Measurements from ENCODE around the gene CLDN4. TPM values are rescaled to one million over a fixed set of nuclear protein-coding genes. Genes with fewer than 3 reads are reported as not detected.
"Not testable (repeated sequence)": the region's sequence is repeated elsewhere in the genome, so short reads cannot be mapped to it uniquely, and the experiment has no call there.

CLDN4 gene
- polyA plus RNA-seq, 1 donor (not counting 4 experiments of a cell fraction or from before 2014, with no cell fraction given): 7.2 TPM

DNA sequence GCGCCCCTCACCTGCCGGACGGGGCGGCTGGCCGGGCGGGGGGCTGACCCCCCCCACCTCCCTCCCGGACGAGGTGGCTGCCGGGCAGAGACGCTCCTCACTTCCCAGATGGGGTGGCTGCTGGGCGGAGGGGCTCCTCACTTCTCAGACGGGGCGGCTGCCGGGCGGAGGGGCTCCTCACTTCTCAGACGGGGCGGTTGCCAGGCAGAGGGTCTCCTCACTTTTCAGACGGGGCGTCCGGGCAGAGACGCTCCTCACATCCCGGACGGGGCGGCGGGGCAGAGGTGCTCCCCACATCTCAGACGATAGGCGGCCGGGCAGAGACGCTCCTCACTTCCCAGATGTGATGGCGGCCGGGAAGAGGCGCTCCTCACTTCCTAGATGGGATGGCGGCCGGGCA is 33.6 kb upstream of the CLDN4 start:
- dilution Hi-C loops (cut with MboI; ENCODE audit: extremely low pct_ligation_motif_present, low sequenced_read_pairs); H3K27ac ChIP-seq (ENCODE audit: control insufficient read depth, insufficient read depth, low read length): not testable (repeated sequence)

DNA sequence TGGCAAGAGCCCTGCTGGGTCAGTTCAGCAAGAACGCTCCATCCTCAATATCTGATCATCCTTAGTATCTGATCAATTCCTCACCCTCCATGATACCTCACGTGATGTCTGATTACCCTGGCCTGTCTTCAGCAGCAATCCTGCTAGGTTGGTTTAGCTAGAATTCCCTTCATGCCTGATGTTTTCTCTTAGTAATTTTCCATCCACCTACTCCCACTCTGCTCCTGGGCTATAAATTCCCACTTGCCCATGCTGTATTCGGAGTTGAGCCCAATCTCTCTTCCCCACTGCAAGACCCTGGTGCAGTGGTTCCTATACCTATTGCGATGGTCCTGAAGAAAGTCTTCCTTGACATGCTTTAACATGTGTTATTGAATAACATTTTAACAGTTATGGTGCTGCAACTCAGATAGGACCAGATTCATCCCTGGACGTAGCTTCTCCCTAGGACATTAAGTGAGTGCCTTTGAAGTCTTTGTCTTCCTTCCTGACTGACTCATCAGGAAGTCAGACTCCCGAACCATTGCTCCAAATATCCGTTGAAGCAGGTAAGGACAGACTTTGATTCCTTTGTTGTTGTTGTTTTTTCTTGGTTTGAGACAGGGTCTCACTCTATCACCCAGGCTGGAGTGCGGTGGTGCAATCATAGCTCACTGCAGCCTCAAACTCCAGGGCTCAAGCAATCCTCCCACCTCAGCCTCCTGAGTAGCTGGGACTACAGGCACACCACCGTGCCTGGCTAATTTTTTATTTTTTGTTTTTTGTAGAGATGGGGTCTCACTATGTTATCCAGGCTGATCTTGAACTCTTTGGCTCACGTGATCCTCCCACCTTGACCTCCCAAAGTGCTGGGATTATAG is 31.3 kb upstream of the CLDN4 start:
- H4K20me1 ChIP-seq (ENCODE audit: control insufficient read depth, extremely low read depth, insufficient read depth, low read length): no peaks in the 10 kb centered on the region
- H3K9me3 ChIP-seq (ENCODE audit: control insufficient read depth, low read depth, low read length): no peaks in the 10 kb centered on the region
- TF ChIP-seq, protein P1, sequence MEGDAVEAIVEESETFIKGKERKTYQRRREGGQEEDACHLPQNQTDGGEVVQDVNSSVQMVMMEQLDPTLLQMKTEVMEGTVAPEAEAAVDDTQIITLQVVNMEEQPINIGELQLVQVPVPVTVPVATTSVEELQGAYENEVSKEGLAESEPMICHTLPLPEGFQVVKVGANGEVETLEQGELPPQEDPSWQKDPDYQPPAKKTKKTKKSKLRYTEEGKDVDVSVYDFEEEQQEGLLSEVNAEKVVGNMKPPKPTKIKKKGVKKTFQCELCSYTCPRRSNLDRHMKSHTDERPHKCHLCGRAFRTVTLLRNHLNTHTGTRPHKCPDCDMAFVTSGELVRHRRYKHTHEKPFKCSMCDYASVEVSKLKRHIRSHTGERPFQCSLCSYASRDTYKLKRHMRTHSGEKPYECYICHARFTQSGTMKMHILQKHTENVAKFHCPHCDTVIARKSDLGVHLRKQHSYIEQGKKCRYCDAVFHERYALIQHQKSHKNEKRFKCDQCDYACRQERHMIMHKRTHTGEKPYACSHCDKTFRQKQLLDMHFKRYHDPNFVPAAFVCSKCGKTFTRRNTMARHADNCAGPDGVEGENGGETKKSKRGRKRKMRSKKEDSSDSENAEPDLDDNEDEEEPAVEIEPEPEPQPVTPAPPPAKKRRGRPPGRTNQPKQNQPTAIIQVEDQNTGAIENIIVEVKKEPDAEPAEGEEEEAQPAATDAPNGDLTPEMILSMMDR (optimal IDR thresholded peaks at IDR 0.05 in 1 of 3, IDR thresholded peaks at IDR 0.05 in 1 of 3, conservative IDR thresholded peaks at IDR 0.05 in 1 of 3; ENCODE audit: extremely low read depth in 1 of 3, insufficient read depth in 2 of 3, low read length in 3 of 3): no peak
- no peak for TF ChIP-seq EZH2 (IDR thresholded peaks at IDR 0.05; ENCODE audit: low read length)
- no peak overlapping the region for H3K4me2 ChIP-seq (ENCODE audit: control insufficient read depth, extremely low read depth, insufficient read depth, low read depth, low read length)
- no peak overlapping the region for H3K27ac ChIP-seq (ENCODE audit: control insufficient read depth, insufficient read depth, low read length)
- no peak overlapping the region for H3K9ac ChIP-seq (ENCODE audit: control insufficient read depth, extremely low read depth, insufficient read depth, low read length)
- H3K36me3 ChIP-seq (ENCODE audit: control insufficient read depth in 2 of 2, extremely low read depth in 1 of 2, insufficient read depth in 2 of 2, low read length in 2 of 2): no peaks in the 10 kb centered on the region
- H3K4me3 ChIP-seq (ENCODE audit: control insufficient read depth in 2 of 3, extremely low read depth in 1 of 3, insufficient read depth in 2 of 3, low read depth in 1 of 3, low read length in 3 of 3): no peak overlapping the region
- dilution Hi-C loops (cut with MboI; ENCODE audit: extremely low pct_ligation_motif_present, low sequenced_read_pairs): no loop called here
- H2AFZ ChIP-seq (ENCODE audit: control insufficient read depth, low read length): no peak overlapping the region
- no peak for DNase-seq (ENCODE audit: low read depth, low spot score)
- H3K4me1 ChIP-seq (ENCODE audit: control insufficient read depth, extremely low read depth, insufficient read depth, low read length): peaks cover 7% of the 10 kb centered on the region
- no peaks in the 10 kb centered on the region for H3K9me1 ChIP-seq (ENCODE audit: control insufficient read depth, extremely low read depth, insufficient read depth, low read length)
- no peaks in the 10 kb centered on the region for H3K79me2 ChIP-seq (ENCODE audit: control insufficient read depth, insufficient read depth, low read length)
- peak; percentile 76 for FAIRE-seq
- H3K27me3 ChIP-seq (ENCODE audit: control insufficient read depth, extremely low read depth, insufficient read depth, low read length): no peaks in the 10 kb centered on the region

More for the DNA sequence above, 33.6 kb upstream of the CLDN4 start:
- not testable (repeated sequence) for H2AFZ ChIP-seq (ENCODE audit: control insufficient read depth, low read length); H3K9me1 ChIP-seq (ENCODE audit: control insufficient read depth, extremely low read depth, insufficient read depth, low read length); DNase-seq (ENCODE audit: low read depth, low spot score); H3K4me2 ChIP-seq (ENCODE audit: control insufficient read depth, extremely low read depth, insufficient read depth, low read depth, low read length); H3K27me3 ChIP-seq (ENCODE audit: control insufficient read depth, extremely low read depth, insufficient read depth, low read length); H3K9ac ChIP-seq (ENCODE audit: control insufficient read depth, extremely low read depth, insufficient read depth, low read length); H4K20me1 ChIP-seq (ENCODE audit: control insufficient read depth, extremely low read depth, insufficient read depth, low read length); H3K36me3 ChIP-seq (ENCODE audit: control insufficient read depth in 2 of 2, extremely low read depth in 1 of 2, insufficient read depth in 2 of 2, low read length in 2 of 2); H3K4me3 ChIP-seq (ENCODE audit: control insufficient read depth in 2 of 3, extremely low read depth in 1 of 3, insufficient read depth in 2 of 3, low read depth in 1 of 3, low read length in 3 of 3); FAIRE-seq; H3K79me2 ChIP-seq (ENCODE audit: control insufficient read depth, insufficient read depth, low read length); H3K9me3 ChIP-seq (ENCODE audit: control insufficient read depth, low read depth, low read length)
- H3K4me1 ChIP-seq (ENCODE audit: control insufficient read depth, extremely low read depth, insufficient read depth, low read length): peaks cover 11% of the 10 kb centered on the region
